K562 (cell line): ENCODE results near the gene ANKH. TPM values are rescaled to one million over a fixed set of nuclear protein-coding genes. Genes with fewer than 3 reads are reported as not detected.

Experiments used
- ARNT ChIP-seq, 2 experiments: fragments of 450-650 bp; IDR thresholded peaks; 2 replicates each; pipeline ENCODE4 v1.6.1; 2016; ENCODE audit warnings: mild to moderate bottlenecking in 1 of 2
- CEBPG ChIP-seq, 3 experiments: fragments of 200-800 bp in 1 of 3; sonication (Bioruptor generic) in 1 of 3; sonication (generic) in 1 of 3; formaldehyde crosslinking in 1 of 3; IDR thresholded peaks in 2 of 3; conservative IDR thresholded peaks in 1 of 3; 2 replicates each; pipeline versions ENCODE4 v1.6.1 to v1.8.0; 2016 to 2022; ENCODE audit warnings: missing compliant biosample characterization in 2 of 3, missing genetic modification characterization in 2 of 3, mild to moderate bottlenecking in 1 of 3, missing genetic modification reagents in 1 of 3
- NBN ChIP-seq: fragments of 450-650 bp; IDR thresholded peaks from 2 replicates; pipeline ENCODE4 v1.6.1; 2016; ENCODE audit warnings: low read depth, mild to moderate bottlenecking
- NFXL1 ChIP-seq: fragments of 450-650 bp; formaldehyde crosslinking; IDR thresholded peaks from 2 replicates; pipeline ENCODE4 v1.4.0; 2021; ENCODE audit warnings: mild to moderate bottlenecking
- PBX2 ChIP-seq, 2 experiments: IDR thresholded peaks in 1 of 2; conservative IDR thresholded peaks in 1 of 2; 2 replicates each; pipeline ENCODE4 v1.6.1; 2016; ENCODE audit warnings: low read depth in 2 of 2, mild to moderate bottlenecking in 1 of 2, missing compliant biosample characterization in 1 of 2, missing genetic modification characterization in 1 of 2, moderate library complexity in 1 of 2
- SMAD1 ChIP-seq: fragments of 150-350 bp; IDR thresholded peaks from 2 replicates; pipeline ENCODE4 v1.6.1; 2014; ENCODE audit warnings: low read length, low read depth; ENCODE audit not compliant: partially characterized antibody
- USF1 ChIP-seq: sonication (generic); formaldehyde crosslinking; IDR thresholded peaks from 2 replicates; pipeline ENCODE4 v1.9.0; 2022; ENCODE audit warnings: mild to moderate bottlenecking, missing genetic modification reagents
- VEZF1 ChIP-seq: fragments of 200-800 bp; sonication (Bioruptor generic); IDR thresholded peaks from 2 replicates; pipeline ENCODE4 v1.6.1; 2017; ENCODE audit warnings: missing genetic modification characterization, missing compliant biosample characterization
- XRCC3 ChIP-seq: fragments of 450-650 bp; IDR thresholded peaks from 2 replicates; pipeline ENCODE4 v1.6.1; 2017; ENCODE audit warnings: mild to moderate bottlenecking, moderate library complexity
- ZBTB49 ChIP-seq: sonication (generic); formaldehyde crosslinking; IDR thresholded peaks from 2 replicates; pipeline ENCODE4 v1.8.0; 2022; ENCODE audit warnings: missing genetic modification reagents, mild to moderate bottlenecking, borderline replicate concordance
- ZNF197 ChIP-seq: fragments of 200-800 bp; sonication (Bioruptor generic); IDR thresholded peaks from 2 replicates; pipeline ENCODE4 v1.6.1; 2016; ENCODE audit warnings: low read depth, missing genetic modification characterization, missing compliant biosample characterization
- ZNF384 ChIP-seq: IDR thresholded peaks from 2 replicates; pipeline ENCODE4 v1.6.1; 2012; ENCODE audit warnings: low read depth, low read length, improper control_type of control experiment
- polyA plus RNA-seq, 8 experiments: library from polyadenylated mRNA; depleted of rRNA in 4 of 8; stranded (reverse) in 5 of 8; unstranded in 3 of 8; fragments of >200 nt; fragmentation: Nextera tagmentation in 2 of 8; fragmentation: Illumina TruSeq in 1 of 8; extraction: Ambion mirVana in 2 of 8; extraction: Trizol in 1 of 8; gene quantifications; 2 replicates each; pipeline versions ENCODE4 v1.2.1 to v1.2.3, GENCODE V29; 2011 to 2014; ENCODE audit warnings: inconsistent platforms in 1 of 8, missing spikeins in 1 of 8
- total RNA-seq, 7 experiments: library from RNA; depleted of rRNA in 6 of 7; stranded (reverse); fragments of >200 nt in 6 of 7; fragmentation: Illumina TruSeq in 2 of 7; extraction: Trizol in 2 of 7; gene quantifications; 2 replicates each; pipeline versions ENCODE4 v1.2.1 to v1.2.3, GENCODE V29; 2011 to 2021; ENCODE audit warnings: low replicate concordance in 1 of 7

The ANKH gene
- total and polyA plus RNA-seq, 9 of the 15 experiments (the other 6 are each of a cell fraction or from before 2014, with no cell fraction given), result 0.79 to 12.2 (median 4.5) TPM

- TF ChIP-seq USF1 (no peak), PBX2 (CRISPR knock-in tag; IDR thresholded peaks at IDR 0.05; ENCODE audit: low read depth) (no peak), PBX2 (tag; conservative IDR thresholded peaks at IDR 0.05; ENCODE audit: low read depth) (0 out of 2 replicates have a peak, but pooled peaks have one; percentile 35), NFXL1 (no peak), NBN (no peak), ARNT (IDR thresholded peaks at IDR 0.05) (no peak), CEBPG (CRISPR knock-in tag; IDR thresholded peaks at IDR 0.05) (no peak), CEBPG (tag; conservative IDR thresholded peaks at IDR 0.05 in 1 of 2, IDR thresholded peaks at IDR 0.05 in 1 of 2) (no peak), VEZF1 (CRISPR knock-in tag) (peak; percentile 45; the same call in 1 of the 2 replicates), ZNF384 (peak; percentile 39; the same call in 1 of the 2 replicates), ZNF197 (CRISPR knock-in tag) (no peak), XRCC3 (no peak), ZBTB49 (no peak), SMAD1 (no peak)
Measured at GRCh38 chr5:14850419-14851049, 21.0 kb downstream of the ANKH start (continued).
